Measurements from ENCODE around the gene POU2AF1.
"Not testable (repeated sequence)": the region's sequence is repeated elsewhere in the genome, so short reads cannot be mapped to it uniquely, and the experiment has no call there.

POU2AF1 gene

DNA sequence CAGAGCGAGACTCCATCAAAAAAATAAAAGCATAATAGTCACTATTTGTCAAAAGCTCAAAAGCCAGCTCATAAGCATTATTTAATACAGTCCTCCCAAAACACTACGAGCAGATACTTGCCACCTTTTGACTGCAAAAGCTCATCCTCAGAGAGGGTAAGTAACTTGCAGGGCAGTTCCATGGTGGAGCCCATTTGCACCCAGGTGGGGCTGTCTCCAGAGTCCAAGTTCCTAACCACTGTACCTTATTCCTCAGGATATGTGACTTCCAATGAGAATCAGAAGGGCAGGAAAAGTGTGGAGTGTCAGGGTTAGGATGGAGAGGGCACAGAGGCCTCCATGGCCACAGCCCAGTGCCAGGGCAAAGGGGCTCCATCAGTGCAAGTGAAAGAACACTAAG lies 28.6 kb upstream of the POU2AF1 start:
- TF ChIP-seq, protein P1, sequence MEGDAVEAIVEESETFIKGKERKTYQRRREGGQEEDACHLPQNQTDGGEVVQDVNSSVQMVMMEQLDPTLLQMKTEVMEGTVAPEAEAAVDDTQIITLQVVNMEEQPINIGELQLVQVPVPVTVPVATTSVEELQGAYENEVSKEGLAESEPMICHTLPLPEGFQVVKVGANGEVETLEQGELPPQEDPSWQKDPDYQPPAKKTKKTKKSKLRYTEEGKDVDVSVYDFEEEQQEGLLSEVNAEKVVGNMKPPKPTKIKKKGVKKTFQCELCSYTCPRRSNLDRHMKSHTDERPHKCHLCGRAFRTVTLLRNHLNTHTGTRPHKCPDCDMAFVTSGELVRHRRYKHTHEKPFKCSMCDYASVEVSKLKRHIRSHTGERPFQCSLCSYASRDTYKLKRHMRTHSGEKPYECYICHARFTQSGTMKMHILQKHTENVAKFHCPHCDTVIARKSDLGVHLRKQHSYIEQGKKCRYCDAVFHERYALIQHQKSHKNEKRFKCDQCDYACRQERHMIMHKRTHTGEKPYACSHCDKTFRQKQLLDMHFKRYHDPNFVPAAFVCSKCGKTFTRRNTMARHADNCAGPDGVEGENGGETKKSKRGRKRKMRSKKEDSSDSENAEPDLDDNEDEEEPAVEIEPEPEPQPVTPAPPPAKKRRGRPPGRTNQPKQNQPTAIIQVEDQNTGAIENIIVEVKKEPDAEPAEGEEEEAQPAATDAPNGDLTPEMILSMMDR (IDR thresholded peaks at IDR 0.05; ENCODE audit: control extremely low read depth, extremely low read depth, low read depth, missing control alignments): no peak
- ChIA-PET POLR2A (no interaction called here), CTCF (interaction anchor here (2.5 to 28.1 kb wide), 5 partner anchors 8 to 43 kb away, joined by 9 to 636 read pairs (median 46); partner anchors contain the start of gene POU2AF1)
- no peak for DNase-seq (ENCODE audit: extremely low spot score)

GRCh38 chr11:111406589-111406988 lies 27.5 kb upstream of the POU2AF1 start:
- TF ChIP-seq, protein P1 (IDR thresholded peaks at IDR 0.05; ENCODE audit: control extremely low read depth, extremely low read depth, low read depth, missing control alignments): no peak
- ChIA-PET POLR2A (no interaction called here), CTCF (interaction anchor here (1.1 to 28.1 kb wide), 7 partner anchors 8 to 124 kb away, joined by 3 to 636 read pairs (median 6); partner anchors contain the start of gene POU2AF1)
- no peak for DNase-seq (ENCODE audit: extremely low spot score)

GRCh38 chr11:111406091-111406490 lies 27.0 kb upstream of the POU2AF1 start:
- DNase-seq (ENCODE audit: extremely low spot score): no peak
- CTCF ChIA-PET: interaction anchor here (1.1 to 28.1 kb wide), 6 partner anchors 8 to 123 kb away, joined by 3 to 636 read pairs (median 6); partner anchors contain the start of gene POU2AF1
- POLR2A ChIA-PET: no interaction called here
- TF ChIP-seq, protein P1 (IDR thresholded peaks at IDR 0.05; ENCODE audit: control extremely low read depth, extremely low read depth, low read depth, missing control alignments): no peak

DNA sequence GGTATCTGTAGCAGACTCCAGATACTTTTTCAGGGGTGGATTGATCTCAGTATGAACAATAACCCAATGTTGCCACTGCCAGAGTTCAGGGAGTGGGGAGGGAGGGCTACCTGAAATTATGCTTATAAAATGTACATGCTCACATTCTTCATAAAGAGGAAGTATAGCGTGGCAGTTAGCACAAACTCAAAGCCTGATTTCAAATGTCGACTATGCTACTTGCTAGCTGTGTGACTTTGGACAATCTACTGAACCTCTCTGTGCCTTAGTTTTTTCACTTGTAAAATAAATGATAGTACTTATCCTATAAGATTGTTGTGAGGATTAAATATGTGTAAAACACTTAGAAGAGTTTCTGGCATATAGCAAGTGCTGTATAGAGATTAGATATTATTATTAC lies 26.5 kb upstream of the POU2AF1 start:
- DNase-seq (ENCODE audit: extremely low spot score): no peak
- TF ChIP-seq, protein P1 (IDR thresholded peaks at IDR 0.05; ENCODE audit: control extremely low read depth, extremely low read depth, low read depth, missing control alignments): no peak
- ChIA-PET POLR2A (no interaction called here), CTCF (interaction anchor here (1.1 to 28.1 kb wide), 6 partner anchors 9 to 123 kb away, joined by 3 to 636 read pairs (median 4); partner anchors contain the start of gene POU2AF1)

DNA sequence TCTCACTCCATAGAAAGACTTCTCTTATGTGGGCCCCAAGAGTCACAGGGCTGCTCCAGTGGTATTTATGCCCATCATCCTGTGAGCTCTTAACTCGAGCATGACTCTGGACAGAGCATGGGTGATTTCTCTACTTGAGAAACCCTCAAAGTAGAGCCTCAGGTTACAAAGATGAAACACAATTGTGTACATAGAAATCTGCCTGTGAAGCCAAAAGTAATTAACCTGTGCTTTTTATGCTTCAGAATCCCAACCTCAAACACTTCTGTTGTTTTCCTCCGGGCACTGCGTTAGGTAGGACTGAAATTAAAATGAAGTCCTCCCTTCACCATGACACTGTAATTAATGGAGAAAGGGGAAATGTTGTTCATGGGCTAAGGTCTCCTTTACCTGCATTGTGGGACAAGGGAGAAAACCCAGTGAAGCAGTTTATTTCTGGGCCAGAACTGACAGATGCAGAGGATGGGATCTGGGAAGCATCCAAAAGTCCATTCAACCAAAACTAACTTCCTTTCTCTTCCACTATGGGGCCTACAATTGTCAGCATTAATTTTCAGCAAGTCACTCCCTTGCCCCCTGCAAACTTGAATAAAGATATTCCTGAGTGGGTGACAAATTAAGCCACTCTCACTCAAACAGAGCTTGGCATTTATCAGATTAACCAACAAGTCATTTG lies 24.1 kb upstream of the POU2AF1 start:
- DNase-seq (ENCODE audit: extremely low spot score): no peak
- ChIA-PET CTCF (interaction anchor here (0.7 to 1.3 kb wide), 3 partner anchors 11 to 13 kb away, joined by 3 to 4 read pairs (median 3); no protein-coding TSS in a partner anchor), POLR2A (no interaction called here)
- TF ChIP-seq, protein P1 (IDR thresholded peaks at IDR 0.05; ENCODE audit: control extremely low read depth, extremely low read depth, low read depth, missing control alignments): no peak

DNA sequence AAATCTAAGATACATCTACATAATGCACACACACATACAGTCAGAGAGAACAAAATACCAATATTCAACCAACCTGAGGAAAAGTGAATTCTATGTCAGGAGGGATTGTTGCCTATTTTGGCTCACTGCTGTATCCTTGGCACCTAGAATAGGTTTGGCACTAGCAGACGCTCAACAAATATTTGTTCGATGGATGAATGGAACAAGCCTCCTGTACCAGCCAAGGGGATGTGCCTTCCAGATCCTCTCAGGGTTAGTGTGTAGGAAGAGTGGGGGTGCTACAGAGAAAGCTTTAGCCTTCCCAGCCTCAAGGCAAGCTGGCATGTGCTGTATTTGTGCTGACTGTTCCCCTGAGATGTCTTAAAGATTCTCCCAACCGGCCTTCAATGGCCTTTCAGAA lies 23.3 kb upstream of the POU2AF1 start:
- DNase-seq (ENCODE audit: extremely low spot score): no peak
- ChIA-PET POLR2A (no interaction called here), CTCF (interaction anchor here (1.3 to 1.5 kb wide), 2 partner anchors 13 to 16 kb away, joined by 3 read pairs; no protein-coding TSS in a partner anchor)
- TF ChIP-seq, protein P1 (IDR thresholded peaks at IDR 0.05; ENCODE audit: control extremely low read depth, extremely low read depth, low read depth, missing control alignments): no peak

GRCh38 chr11:111401957-111402356 lies 22.9 kb upstream of the POU2AF1 start:
- CTCF ChIA-PET: interaction anchor here (1.1 to 6.6 kb wide), 3 partner anchors 16 to 21 kb away, joined by 3 to 39 read pairs (median 3); no protein-coding TSS in a partner anchor

More at GRCh38 chr11:111401957-111402356, 22.9 kb upstream of the POU2AF1 start:
- POLR2A ChIA-PET; DNase-seq (ENCODE audit: extremely low spot score): not testable (repeated sequence)

Measured in GM10248 (cell line).